SK-N-SH treated with all-trans-retinoic acid at 6 μM for 48 hours (cell line): ENCODE results near the gene NPTX1.

Source experiments
- ATAC-seq: fragments of 200-7000 bp; cut with Tn5 transposase; 3 replicates; pipeline ENCODE4 v1.9.1; 2020; ENCODE audit warnings: mild to moderate bottlenecking, moderate library complexity
- ARNTL ChIP-seq: fragments of 450-650 bp; formaldehyde crosslinking; IDR thresholded peaks from 2 replicates; pipeline ENCODE4 v1.5.0; 2020; ENCODE audit warnings: low read depth, mild to moderate bottlenecking, moderate library complexity, borderline replicate concordance
- BACH2 ChIP-seq: fragments of 250-450 bp; sonication (Bioruptor Pico); IDR thresholded peaks from 2 replicates; pipeline ENCODE4 v1.9.0; 2021; ENCODE audit warnings: mild to moderate bottlenecking, borderline replicate concordance
- CSDC2 ChIP-seq: fragments of 250-450 bp; sonication (Bioruptor Pico); IDR thresholded peaks from 2 replicates; pipeline ENCODE4 v1.5.0; 2020; ENCODE audit warnings: mild to moderate bottlenecking, moderate library complexity
- ESRRG ChIP-seq: fragments of 250-450 bp; sonication (Bioruptor Pico); IDR thresholded peaks from 2 replicates; pipeline ENCODE4 v1.6.1; 2021; ENCODE audit warnings: mild to moderate bottlenecking
- GLIS3 ChIP-seq: fragments of 250-450 bp; sonication (Bioruptor Pico); IDR thresholded peaks from 2 replicates; pipeline ENCODE4 v1.5.0; 2020; ENCODE audit warnings: mild to moderate bottlenecking, moderate library complexity
- ISL1 ChIP-seq: fragments of 250-450 bp; sonication (Bioruptor Pico); IDR thresholded peaks from 2 replicates; pipeline ENCODE4 v2.1.2; 2022; ENCODE audit warnings: mild to moderate bottlenecking, moderate library complexity
- OSR1 ChIP-seq: fragments of 250-450 bp; sonication (Bioruptor Pico); IDR thresholded peaks from 2 replicates; pipeline ENCODE4 v1.8.0; 2022; ENCODE audit warnings: moderate library complexity, mild to moderate bottlenecking, inconsistent platforms
- PPARA ChIP-seq: fragments of 250-450 bp; sonication (Bioruptor Pico); IDR thresholded peaks from 2 replicates; pipeline ENCODE4 v1.5.0; 2020; ENCODE audit warnings: mild to moderate bottlenecking, borderline replicate concordance
- RARB ChIP-seq: fragments of 250-450 bp; sonication (Bioruptor Pico); IDR thresholded peaks from 2 replicates; pipeline ENCODE4 v1.8.0; 2021; ENCODE audit warnings: mild to moderate bottlenecking, moderate library complexity
- SNAI2 ChIP-seq: fragments of 250-450 bp; sonication (Bioruptor Pico); IDR thresholded peaks from 2 replicates; pipeline ENCODE4 v1.5.0; 2020; ENCODE audit warnings: mild to moderate bottlenecking, moderate library complexity
- TCF4 ChIP-seq: fragments of 250-450 bp; sonication (Bioruptor Pico); IDR thresholded peaks from 2 replicates; pipeline ENCODE4 v1.8.0; 2021; ENCODE audit warnings: mild to moderate bottlenecking, moderate library complexity, borderline replicate concordance
- TOX ChIP-seq: fragments of 250-450 bp; sonication (Bioruptor Pico); IDR thresholded peaks from 2 replicates; pipeline ENCODE4 v1.8.0; 2021; ENCODE audit warnings: mild to moderate bottlenecking, moderate library complexity, borderline replicate concordance
- ZFP3 ChIP-seq: fragments of 250-450 bp; sonication (Bioruptor Pico); IDR thresholded peaks from 2 replicates; pipeline ENCODE4 v1.5.0; 2020; ENCODE audit warnings: mild to moderate bottlenecking, moderate library complexity
- ZFP30 ChIP-seq: fragments of 450-650 bp; formaldehyde crosslinking; IDR thresholded peaks from 2 replicates; pipeline ENCODE4 v1.5.0; 2022; ENCODE audit warnings: mild to moderate bottlenecking, moderate library complexity
- ZNF565 ChIP-seq: fragments of 450-650 bp; formaldehyde crosslinking; conservative IDR thresholded peaks from 2 replicates; pipeline ENCODE4 v1.5.0; 2020; ENCODE audit warnings: low read depth, mild to moderate bottlenecking, moderate library complexity
- ZNF70 ChIP-seq: fragments of 450-650 bp; formaldehyde crosslinking; IDR thresholded peaks from 2 replicates; pipeline ENCODE4 v1.5.0; 2020; ENCODE audit warnings: mild to moderate bottlenecking, moderate library complexity
- ZNF8 ChIP-seq: fragments of 450-650 bp; formaldehyde crosslinking; IDR thresholded peaks from 2 replicates; pipeline ENCODE4 v1.5.0; 2020; ENCODE audit warnings: mild to moderate bottlenecking, moderate library complexity
- TF ChIP-seq, protein P1 (sequence below): fragments of 250-450 bp; sonication (Bioruptor Pico); IDR thresholded peaks from 2 replicates; pipeline ENCODE4 v1.5.0; 2020; ENCODE audit warnings: mild to moderate bottlenecking, moderate library complexity
- TF ChIP-seq, protein P2 (sequence below): fragments of 250-450 bp; sonication (Bioruptor Pico); IDR thresholded peaks from 2 replicates; pipeline ENCODE4 v1.5.1; 2021; ENCODE audit warnings: mild to moderate bottlenecking, moderate library complexity
- TF ChIP-seq, protein P3 (sequence below): fragments of 250-450 bp; sonication (Bioruptor Pico); IDR thresholded peaks from 2 replicates; pipeline ENCODE4 v1.8.0; 2020; ENCODE audit warnings: mild to moderate bottlenecking, moderate library complexity, borderline replicate concordance
- TF ChIP-seq, protein P4 (sequence below): fragments of 250-450 bp; sonication (Bioruptor Pico); IDR thresholded peaks from 2 replicates; pipeline ENCODE4 v1.5.1; 2020; ENCODE audit warnings: low read depth, mild to moderate bottlenecking, moderate library complexity

NPTX1 gene

DNA sequence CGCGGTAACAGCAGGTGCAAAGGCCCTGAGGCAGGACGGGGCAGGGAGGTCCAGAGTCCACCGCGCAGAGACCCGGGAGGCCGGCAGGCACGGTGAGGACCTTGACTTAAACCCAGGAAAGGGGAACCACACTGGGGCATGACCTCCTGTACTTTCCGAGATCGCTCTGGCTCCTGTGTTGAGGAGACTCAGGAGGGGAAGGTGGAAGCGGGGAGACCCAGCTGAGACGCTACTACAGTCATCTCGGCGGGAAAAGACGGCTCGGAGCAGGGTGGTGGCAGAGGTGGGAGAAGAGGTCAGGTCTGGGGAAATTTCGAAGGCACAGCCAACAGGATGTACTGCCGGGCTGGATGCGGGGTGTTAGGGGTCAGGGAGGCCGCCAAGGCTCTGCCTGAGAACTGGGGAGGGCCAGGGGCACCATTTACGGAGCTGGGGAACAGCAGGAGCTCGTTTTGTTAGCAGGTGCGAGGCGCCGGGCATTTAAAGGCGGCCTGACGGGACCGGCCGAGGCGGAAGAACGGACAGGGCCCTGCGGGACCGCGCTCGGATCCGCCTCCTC is 22.3 kb downstream of the NPTX1 start:
- no peak for ATAC-seq
- TF ChIP-seq ZNF8 (CRISPR knock-in tag) (peak; percentile 29; the same call in 1 of the 2 replicates), CSDC2 (peak; percentile 20; the same call in 1 of the 2 replicates), SNAI2 (CRISPR knock-in tag) (no peak)

DNA sequence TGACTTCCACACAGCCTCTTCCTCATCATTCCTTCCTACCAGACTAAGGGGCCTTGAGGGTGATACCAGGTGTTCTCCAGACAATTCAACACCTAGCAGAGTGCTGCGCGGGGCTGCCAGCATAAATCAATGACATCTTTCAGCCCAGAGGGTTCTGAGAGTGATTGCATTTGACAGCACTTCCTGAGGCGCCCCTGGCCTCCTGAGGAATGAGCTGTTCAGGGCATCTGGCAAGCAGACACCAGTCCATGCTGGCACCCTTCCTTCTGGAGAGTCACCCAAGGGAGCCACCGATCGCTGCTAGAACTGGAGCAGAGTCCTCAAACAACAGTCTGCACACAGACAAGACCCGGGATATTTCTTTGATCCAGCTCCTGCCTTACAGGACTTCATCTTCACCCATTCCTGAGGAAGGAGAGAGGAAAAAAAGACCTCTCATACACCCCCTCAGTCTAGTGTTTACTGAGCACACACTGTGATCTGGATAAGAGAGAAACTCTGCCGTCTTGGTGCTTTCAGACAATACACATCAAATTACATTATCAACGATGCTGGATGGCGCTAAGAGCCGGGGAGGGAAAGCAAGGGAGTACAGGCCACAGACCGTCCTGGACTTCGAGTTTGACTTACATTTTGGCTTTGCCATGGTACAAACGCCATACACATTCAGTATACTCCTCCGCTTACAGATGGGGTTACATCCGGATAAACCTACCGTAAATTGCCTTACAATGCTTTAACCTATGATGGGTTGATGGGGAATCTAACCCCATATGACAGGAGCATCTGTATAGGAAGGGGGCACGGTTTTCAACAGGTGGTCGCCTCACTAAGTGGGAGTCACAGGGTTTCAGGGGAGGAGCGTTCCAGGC is 23.0 kb downstream of the NPTX1 start:
- TF ChIP-seq ISL1 (CRISPR knock-in tag): no peak
- TF ChIP-seq ZNF565: no peak
- no peak for TF ChIP-seq GLIS3
- TF ChIP-seq RARB (CRISPR knock-in tag): no peak
- no peak for TF ChIP-seq ZNF70 (CRISPR knock-in tag)
- TF ChIP-seq ZFP3 (CRISPR knock-in tag): no peak
- no peak for TF ChIP-seq SNAI2 (CRISPR knock-in tag)
- TF ChIP-seq, protein P1, sequence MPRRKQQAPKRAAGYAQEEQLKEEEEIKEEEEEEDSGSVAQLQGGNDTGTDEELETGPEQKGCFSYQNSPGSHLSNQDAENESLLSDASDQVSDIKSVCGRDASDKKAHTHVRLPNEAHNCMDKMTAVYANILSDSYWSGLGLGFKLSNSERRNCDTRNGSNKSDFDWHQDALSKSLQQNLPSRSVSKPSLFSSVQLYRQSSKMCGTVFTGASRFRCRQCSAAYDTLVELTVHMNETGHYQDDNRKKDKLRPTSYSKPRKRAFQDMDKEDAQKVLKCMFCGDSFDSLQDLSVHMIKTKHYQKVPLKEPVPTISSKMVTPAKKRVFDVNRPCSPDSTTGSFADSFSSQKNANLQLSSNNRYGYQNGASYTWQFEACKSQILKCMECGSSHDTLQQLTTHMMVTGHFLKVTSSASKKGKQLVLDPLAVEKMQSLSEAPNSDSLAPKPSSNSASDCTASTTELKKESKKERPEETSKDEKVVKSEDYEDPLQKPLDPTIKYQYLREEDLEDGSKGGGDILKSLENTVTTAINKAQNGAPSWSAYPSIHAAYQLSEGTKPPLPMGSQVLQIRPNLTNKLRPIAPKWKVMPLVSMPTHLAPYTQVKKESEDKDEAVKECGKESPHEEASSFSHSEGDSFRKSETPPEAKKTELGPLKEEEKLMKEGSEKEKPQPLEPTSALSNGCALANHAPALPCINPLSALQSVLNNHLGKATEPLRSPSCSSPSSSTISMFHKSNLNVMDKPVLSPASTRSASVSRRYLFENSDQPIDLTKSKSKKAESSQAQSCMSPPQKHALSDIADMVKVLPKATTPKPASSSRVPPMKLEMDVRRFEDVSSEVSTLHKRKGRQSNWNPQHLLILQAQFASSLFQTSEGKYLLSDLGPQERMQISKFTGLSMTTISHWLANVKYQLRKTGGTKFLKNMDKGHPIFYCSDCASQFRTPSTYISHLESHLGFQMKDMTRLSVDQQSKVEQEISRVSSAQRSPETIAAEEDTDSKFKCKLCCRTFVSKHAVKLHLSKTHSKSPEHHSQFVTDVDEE (CRISPR knock-in tag): no peak
- TF ChIP-seq, protein P2, sequence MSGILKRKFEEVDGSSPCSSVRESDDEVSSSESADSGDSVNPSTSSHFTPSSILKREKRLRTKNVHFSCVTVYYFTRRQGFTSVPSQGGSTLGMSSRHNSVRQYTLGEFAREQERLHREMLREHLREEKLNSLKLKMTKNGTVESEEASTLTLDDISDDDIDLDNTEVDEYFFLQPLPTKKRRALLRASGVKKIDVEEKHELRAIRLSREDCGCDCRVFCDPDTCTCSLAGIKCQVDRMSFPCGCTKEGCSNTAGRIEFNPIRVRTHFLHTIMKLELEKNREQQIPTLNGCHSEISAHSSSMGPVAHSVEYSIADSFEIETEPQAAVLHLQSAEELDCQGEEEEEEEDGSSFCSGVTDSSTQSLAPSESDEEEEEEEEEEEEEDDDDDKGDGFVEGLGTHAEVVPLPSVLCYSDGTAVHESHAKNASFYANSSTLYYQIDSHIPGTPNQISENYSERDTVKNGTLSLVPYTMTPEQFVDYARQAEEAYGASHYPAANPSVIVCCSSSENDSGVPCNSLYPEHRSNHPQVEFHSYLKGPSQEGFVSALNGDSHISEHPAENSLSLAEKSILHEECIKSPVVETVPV (CRISPR knock-in tag): no peak
- TF ChIP-seq TOX: no peak
- no peak for TF ChIP-seq ARNTL (CRISPR knock-in tag)
- no peak for TF ChIP-seq BACH2
- no peak for TF ChIP-seq ESRRG (CRISPR knock-in tag)
- no peak for TF ChIP-seq PPARA (CRISPR knock-in tag)
- no peak for TF ChIP-seq CSDC2
- TF ChIP-seq ZNF8 (CRISPR knock-in tag): no peak
- no peak for TF ChIP-seq TCF4 (CRISPR knock-in tag)
- TF ChIP-seq, protein P3, sequence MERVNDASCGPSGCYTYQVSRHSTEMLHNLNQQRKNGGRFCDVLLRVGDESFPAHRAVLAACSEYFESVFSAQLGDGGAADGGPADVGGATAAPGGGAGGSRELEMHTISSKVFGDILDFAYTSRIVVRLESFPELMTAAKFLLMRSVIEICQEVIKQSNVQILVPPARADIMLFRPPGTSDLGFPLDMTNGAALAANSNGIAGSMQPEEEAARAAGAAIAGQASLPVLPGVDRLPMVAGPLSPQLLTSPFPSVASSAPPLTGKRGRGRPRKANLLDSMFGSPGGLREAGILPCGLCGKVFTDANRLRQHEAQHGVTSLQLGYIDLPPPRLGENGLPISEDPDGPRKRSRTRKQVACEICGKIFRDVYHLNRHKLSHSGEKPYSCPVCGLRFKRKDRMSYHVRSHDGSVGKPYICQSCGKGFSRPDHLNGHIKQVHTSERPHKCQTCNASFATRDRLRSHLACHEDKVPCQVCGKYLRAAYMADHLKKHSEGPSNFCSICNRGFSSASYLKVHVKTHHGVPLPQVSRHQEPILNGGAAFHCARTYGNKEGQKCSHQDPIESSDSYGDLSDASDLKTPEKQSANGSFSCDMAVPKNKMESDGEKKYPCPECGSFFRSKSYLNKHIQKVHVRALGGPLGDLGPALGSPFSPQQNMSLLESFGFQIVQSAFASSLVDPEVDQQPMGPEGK (CRISPR knock-in tag): no peak
- TF ChIP-seq OSR1 (CRISPR knock-in tag): no peak
- ATAC-seq: no peak

DNA sequence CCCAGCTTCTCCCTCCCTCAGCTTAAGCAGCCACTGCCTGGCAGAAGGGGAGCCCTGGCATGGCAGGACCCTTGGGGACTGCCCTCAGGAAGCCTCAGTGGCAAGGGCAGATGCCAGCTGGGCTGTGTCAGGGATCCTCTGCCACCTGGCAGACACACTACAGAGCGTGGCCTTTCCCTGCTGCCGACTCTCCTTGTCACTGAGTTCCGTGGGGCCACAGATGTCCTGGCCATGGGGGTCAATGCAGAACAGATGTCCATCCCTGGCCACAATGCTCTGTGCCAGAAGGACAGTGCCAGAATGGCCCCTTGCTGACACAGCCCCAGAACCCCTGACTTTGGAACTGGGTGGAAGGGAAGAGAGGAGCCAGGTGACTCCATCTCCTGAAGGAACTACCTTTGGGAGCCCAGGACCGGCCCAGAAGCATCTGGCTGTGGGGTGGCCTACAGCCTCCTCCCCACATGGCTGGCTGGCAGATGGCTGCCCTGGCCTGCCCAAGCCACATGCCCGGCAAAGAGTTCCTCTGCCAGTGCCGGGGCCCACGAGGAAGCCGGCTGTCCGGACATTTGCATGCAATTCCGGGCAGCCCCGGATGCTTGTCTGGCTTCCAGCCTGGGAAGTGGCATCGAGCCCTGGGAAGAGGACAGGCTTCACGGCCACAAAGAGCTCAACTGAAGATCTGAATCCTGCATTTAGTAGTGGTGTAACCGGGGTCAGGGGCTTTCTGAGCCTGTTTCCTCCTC is 24.1 kb downstream of the NPTX1 start:
- TF ChIP-seq ZNF70 (CRISPR knock-in tag) (no peak), ZFP30 (no peak), GLIS3 (no peak), TCF4 (CRISPR knock-in tag) (no peak), BACH2 (no peak), SNAI2 (CRISPR knock-in tag) (no peak), ESRRG (CRISPR knock-in tag) (no peak)
- TF ChIP-seq, protein P3 (CRISPR knock-in tag): no peak
- TF ChIP-seq, protein P4, sequence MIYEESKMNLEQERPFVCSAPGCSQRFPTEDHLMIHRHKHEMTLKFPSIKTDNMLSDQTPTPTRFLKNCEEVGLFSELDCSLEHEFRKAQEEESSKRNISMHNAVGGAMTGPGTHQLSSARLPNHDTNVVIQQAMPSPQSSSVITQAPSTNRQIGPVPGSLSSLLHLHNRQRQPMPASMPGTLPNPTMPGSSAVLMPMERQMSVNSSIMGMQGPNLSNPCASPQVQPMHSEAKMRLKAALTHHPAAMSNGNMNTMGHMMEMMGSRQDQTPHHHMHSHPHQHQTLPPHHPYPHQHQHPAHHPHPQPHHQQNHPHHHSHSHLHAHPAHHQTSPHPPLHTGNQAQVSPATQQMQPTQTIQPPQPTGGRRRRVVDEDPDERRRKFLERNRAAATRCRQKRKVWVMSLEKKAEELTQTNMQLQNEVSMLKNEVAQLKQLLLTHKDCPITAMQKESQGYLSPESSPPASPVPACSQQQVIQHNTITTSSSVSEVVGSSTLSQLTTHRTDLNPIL: no peak
- TF ChIP-seq, protein P2 (CRISPR knock-in tag): no peak
- no peak for ATAC-seq
